ENCODE data around the gene CACNB2. TPM values are rescaled to one million over a fixed set of nuclear protein-coding genes. Genes with fewer than 3 reads are reported as not detected.

The CACNB2 gene
- total RNA-seq, 4 donors from 2014 or later, result 60.3 to 158 (median 89.1) TPM

GRCh38 chr10:18409599-18410397, 269.6 kb downstream of the CACNB2 start:
- no peak for ATAC-seq

GRCh38 chr10:18414061-18414460, 273.8 kb downstream of the CACNB2 start:
- H3K36me3 ChIP-seq, result no peaks in the 10 kb centered on the region
- H3K27ac ChIP-seq, result peak overlapping the region in 3 of 4 donors; percentile 32 to 49 (median 49)
- no peaks in the 10 kb centered on the region for H3K9me3 ChIP-seq
- no peak overlapping the region for H3K4me3 ChIP-seq
- no peaks in the 10 kb centered on the region for H3K27me3 ChIP-seq
- ATAC-seq, result no peak
- WGBS, 2 donors (ENCODE audit: low coverage in 1 of 2), result 8 to 31% methylated on average over 1 to 2 of the region's 2 CpGs
- H3K4me1 ChIP-seq, result peaks cover 0 to 43% (median 0%) of the 10 kb centered on the region in 3 donors
- TF ChIP-seq POLR2A (IDR thresholded peaks at IDR 0.05) (no peak), EP300 (IDR thresholded peaks at IDR 0.05) (no peak), POLR2AphosphoS5 (IDR thresholded peaks at IDR 0.05) (no peak), CTCF (IDR thresholded peaks at IDR 0.05) (no peak)

More at GRCh38 chr10:18409599-18410397, 269.6 kb downstream of the CACNB2 start:
- peaks cover 0 to 37% (median 0%) of the 10 kb centered on the region in 3 donors for H3K4me1 ChIP-seq
- no peak overlapping the region for H3K4me3 ChIP-seq
- no peaks in the 10 kb centered on the region for H3K36me3 ChIP-seq
- no peaks in the 10 kb centered on the region for H3K27me3 ChIP-seq
- no peaks in the 10 kb centered on the region for H3K9me3 ChIP-seq
- WGBS, 2 donors (ENCODE audit: low coverage in 1 of 2), result 92 to 100% methylated on average over 2 to 3 of the region's 4 CpGs
- no peak overlapping the region for H3K27ac ChIP-seq
- TF ChIP-seq CTCF (IDR thresholded peaks at IDR 0.05) (no peak), POLR2A (IDR thresholded peaks at IDR 0.05) (no peak), EP300 (IDR thresholded peaks at IDR 0.05) (no peak), POLR2AphosphoS5 (IDR thresholded peaks at IDR 0.05) (no peak)

GRCh38 chr10:18417950-18418527, 277.8 kb downstream of the CACNB2 start:
- WGBS, 2 donors (ENCODE audit: low coverage in 1 of 2), result 84 to 86% methylated on average over 12 to 15 of the region's 15 CpGs
- H3K27ac ChIP-seq, result no peak overlapping the region
- ATAC-seq, result no peak

GRCh38 chr10:18418541-18419215, 278.5 kb downstream of the CACNB2 start:
- ATAC-seq, result no peak

More at GRCh38 chr10:18417950-18418527, 277.8 kb downstream of the CACNB2 start:
- TF ChIP-seq CTCF (IDR thresholded peaks at IDR 0.05), result no peak
- TF ChIP-seq POLR2A (IDR thresholded peaks at IDR 0.05), result no peak
- no peak for TF ChIP-seq POLR2AphosphoS5 (IDR thresholded peaks at IDR 0.05)
- no peak for TF ChIP-seq EP300 (IDR thresholded peaks at IDR 0.05)
- no peaks in the 10 kb centered on the region for H3K9me3 ChIP-seq
- H3K4me1 ChIP-seq, result peaks cover 0 to 48% (median 0%) of the 10 kb centered on the region in 3 donors
- no peaks in the 10 kb centered on the region for H3K27me3 ChIP-seq
- no peak overlapping the region for H3K4me3 ChIP-seq
- no peaks in the 10 kb centered on the region for H3K36me3 ChIP-seq

More at GRCh38 chr10:18418541-18419215, 278.5 kb downstream of the CACNB2 start:
- H3K4me1 ChIP-seq, result peaks cover 0 to 41% (median 0%) of the 10 kb centered on the region in 3 donors
- no peak overlapping the region for H3K4me3 ChIP-seq
- 69 to 71% methylated on average over 5 to 9 of the region's 9 CpGs for WGBS, 2 donors (ENCODE audit: low coverage in 1 of 2)
- H3K9me3 ChIP-seq, result no peaks in the 10 kb centered on the region
- no peaks in the 10 kb centered on the region for H3K27me3 ChIP-seq
- peak overlapping the region in 1 of 4 donors; percentile 9 for H3K27ac ChIP-seq
- TF ChIP-seq POLR2AphosphoS5 (IDR thresholded peaks at IDR 0.05) (no peak), POLR2A (IDR thresholded peaks at IDR 0.05) (no peak), EP300 (IDR thresholded peaks at IDR 0.05) (no peak), CTCF (IDR thresholded peaks at IDR 0.05) (no peak)
- H3K36me3 ChIP-seq, result no peaks in the 10 kb centered on the region

Measured in gastroesophageal sphincter (tissue), 4 donors.